Measurements from ENCODE around the gene CHST8. TPM values are rescaled to one million over a fixed set of nuclear protein-coding genes. Genes with fewer than 3 reads are reported as not detected.

Gene CHST8
- total RNA-seq, 1 donor from 2014 or later = 0.35 TPM

- peaks cover 31% of the 10 kb centered on the region for H3K4me1 Mint-ChIP-seq (ENCODE audit: unreplicated experiment)
- H3K9me3 Mint-ChIP-seq (ENCODE audit: unreplicated experiment) = no peaks in the 10 kb centered on the region
- H3K27ac Mint-ChIP-seq (ENCODE audit: unreplicated experiment) = no peak overlapping the region
- TF ChIP-seq CTCF (IDR thresholded peaks at IDR 0.05) = no peak
- DNase-seq (ENCODE audit: extremely low spot score, unreplicated experiment) = no peak
- no peak overlapping the region for H3K4me3 Mint-ChIP-seq (ENCODE audit: unreplicated experiment)
- H3K27me3 Mint-ChIP-seq (ENCODE audit: unreplicated experiment) = no peaks in the 10 kb centered on the region
- H3K36me3 Mint-ChIP-seq (ENCODE audit: unreplicated experiment) = peaks cover 52% of the 10 kb centered on the region
These were observed 189.5 kb downstream of the CHST8 start for GRCh38 chr19:33811246-33811645.

GRCh38 chr19:33811736-33812387 lies 190.1 kb downstream of the CHST8 start:
- DNase-seq (ENCODE audit: extremely low spot score, unreplicated experiment) = no peak
- Mint-ChIP-seq H3K27me3 (ENCODE audit: unreplicated experiment) (no peaks in the 10 kb centered on the region), H3K4me1 (ENCODE audit: unreplicated experiment) (peaks cover 30% of the 10 kb centered on the region), H3K36me3 (ENCODE audit: unreplicated experiment) (peaks cover 48% of the 10 kb centered on the region), H3K4me3 (ENCODE audit: unreplicated experiment) (no peak overlapping the region), H3K27ac (ENCODE audit: unreplicated experiment) (no peak overlapping the region), H3K9me3 (ENCODE audit: unreplicated experiment) (no peaks in the 10 kb centered on the region)
- TF ChIP-seq CTCF (IDR thresholded peaks at IDR 0.05) = no peak

DNA sequence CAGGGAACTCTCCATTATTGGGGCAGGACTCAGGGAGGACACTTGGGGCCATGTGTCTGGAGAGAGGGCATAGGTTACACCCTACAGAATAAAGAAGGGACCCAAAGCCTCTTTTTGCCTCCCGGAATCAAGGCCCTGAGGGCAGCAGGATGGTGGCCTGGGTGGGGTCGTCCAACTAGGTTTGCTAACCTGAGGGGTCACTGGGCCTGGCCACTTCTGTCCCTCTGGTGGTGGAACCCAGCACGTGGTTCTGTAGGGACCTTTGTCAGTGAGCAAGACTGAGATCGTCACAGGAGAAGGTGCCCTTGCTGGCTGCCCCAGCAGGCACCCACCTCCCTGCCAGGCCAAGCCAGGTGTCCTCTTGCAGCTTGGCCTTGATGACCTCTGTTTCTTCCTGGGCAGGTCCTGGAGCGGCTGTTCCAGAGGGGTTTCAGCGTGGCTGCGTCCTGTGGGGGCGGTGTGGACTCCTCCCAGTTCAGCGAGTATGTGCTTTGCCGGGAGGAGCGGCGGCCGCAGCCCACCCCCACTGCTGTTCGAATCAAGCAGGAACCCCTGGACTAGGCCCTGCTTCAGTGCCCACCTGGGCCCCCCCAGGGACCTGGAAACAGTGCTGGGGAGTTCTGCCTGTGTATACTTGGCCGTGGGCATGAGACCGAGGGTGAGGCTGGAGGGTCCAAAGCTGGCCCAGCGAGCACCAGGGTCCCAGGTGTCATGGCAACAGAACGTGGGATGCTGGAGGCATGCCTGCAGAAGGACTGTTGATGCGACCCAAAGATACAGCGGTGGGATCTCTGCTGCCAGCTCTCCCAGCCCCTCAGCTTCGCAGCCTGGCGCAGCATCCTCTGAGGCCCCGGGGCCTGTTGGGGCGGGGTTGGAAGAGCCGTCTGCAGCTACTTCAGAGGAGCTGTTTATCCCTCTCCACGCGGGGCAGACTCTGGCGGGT lies 190.9 kb downstream of the CHST8 start:
- Mint-ChIP-seq H3K4me3 (ENCODE audit: unreplicated experiment) (no peak overlapping the region), H3K27ac (ENCODE audit: unreplicated experiment) (no peak overlapping the region), H3K36me3 (ENCODE audit: unreplicated experiment) (peaks cover 41% of the 10 kb centered on the region), H3K4me1 (ENCODE audit: unreplicated experiment) (peaks cover 30% of the 10 kb centered on the region), H3K27me3 (ENCODE audit: unreplicated experiment) (no peaks in the 10 kb centered on the region), H3K9me3 (ENCODE audit: unreplicated experiment) (no peaks in the 10 kb centered on the region)
- DNase-seq (ENCODE audit: extremely low spot score, unreplicated experiment) = no peak
- no peak for TF ChIP-seq CTCF (IDR thresholded peaks at IDR 0.05)

DNA sequence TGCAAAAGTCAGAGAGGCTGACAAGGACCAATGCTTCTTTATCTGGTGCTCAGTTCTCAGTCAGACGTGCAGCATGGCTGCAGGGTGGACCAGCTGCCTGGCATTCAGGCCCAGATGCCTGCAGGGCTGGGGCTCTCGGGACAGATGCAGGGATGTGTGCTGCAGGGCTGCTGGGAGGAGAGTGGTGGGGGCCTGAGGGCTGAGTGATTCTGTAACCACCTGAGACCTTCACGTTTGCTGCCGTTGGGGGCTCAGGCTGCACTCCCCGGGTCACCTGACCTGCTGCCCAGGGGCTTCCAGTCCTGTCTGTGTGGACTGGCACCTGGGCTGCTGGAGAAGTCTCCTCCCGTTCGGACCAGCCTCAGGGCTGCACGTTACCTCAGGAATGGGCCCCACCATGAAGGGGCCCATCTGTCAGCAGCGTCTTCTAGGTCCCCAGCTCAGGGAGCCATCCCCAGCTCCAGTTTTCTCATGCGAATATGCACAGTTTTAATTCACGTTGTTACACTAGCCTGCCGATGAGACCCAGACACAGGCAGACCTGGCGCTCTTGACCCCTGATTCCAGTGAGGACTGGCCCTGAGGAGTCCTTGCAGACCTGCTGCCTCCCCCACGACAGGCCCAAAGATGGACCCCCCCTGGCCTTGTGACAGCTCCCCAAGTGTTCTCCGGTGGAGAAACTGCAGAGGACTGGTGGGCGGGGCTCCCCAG lies 191.8 kb downstream of the CHST8 start:
- Mint-ChIP-seq H3K4me3 (ENCODE audit: unreplicated experiment) (no peak overlapping the region), H3K9me3 (ENCODE audit: unreplicated experiment) (no peaks in the 10 kb centered on the region), H3K4me1 (ENCODE audit: unreplicated experiment) (peaks cover 26% of the 10 kb centered on the region), H3K27me3 (ENCODE audit: unreplicated experiment) (no peaks in the 10 kb centered on the region), H3K27ac (ENCODE audit: unreplicated experiment) (no peak overlapping the region), H3K36me3 (ENCODE audit: unreplicated experiment) (peaks cover 36% of the 10 kb centered on the region)
- DNase-seq (ENCODE audit: extremely low spot score, unreplicated experiment) = no peak
- TF ChIP-seq CTCF (IDR thresholded peaks at IDR 0.05) = no peak
